Neuron (in vitro differentiated cells): ENCODE data around the gene YTHDF2.
"Not testable (repeated sequence)": the region's sequence is repeated elsewhere in the genome, so short reads cannot be mapped to it uniquely, and the experiment has no call there.

Experiments
- H2AFZ ChIP-seq: one replicate; pipeline ENCODE4 v1.6.1; 2013; ENCODE audit warnings: low read depth, mild to moderate bottlenecking, inconsistent platforms, low read length, moderate library complexity
- H3K27me3 ChIP-seq: one replicate; pipeline ENCODE4 v1.6.1; 2013; ENCODE audit warnings: low read length; ENCODE audit not compliant: insufficient read depth
- H3K36me3 ChIP-seq: one replicate; pipeline ENCODE4 v1.6.1; 2013; ENCODE audit warnings: low read length; ENCODE audit not compliant: insufficient read depth
- H3K4me1 ChIP-seq: one replicate; pipeline ENCODE4 v1.6.1; 2013; ENCODE audit warnings: low read length; ENCODE audit not compliant: insufficient read depth
- H3K4me3 ChIP-seq: 2 replicates; pipeline ENCODE4 v1.5.1; 2013; ENCODE audit warnings: mild to moderate bottlenecking, low read length, moderate library complexity
- H3K9me3 ChIP-seq: one replicate; pipeline ENCODE4 v1.6.1; 2013; ENCODE audit warnings: low read length

The YTHDF2 gene

DNA sequence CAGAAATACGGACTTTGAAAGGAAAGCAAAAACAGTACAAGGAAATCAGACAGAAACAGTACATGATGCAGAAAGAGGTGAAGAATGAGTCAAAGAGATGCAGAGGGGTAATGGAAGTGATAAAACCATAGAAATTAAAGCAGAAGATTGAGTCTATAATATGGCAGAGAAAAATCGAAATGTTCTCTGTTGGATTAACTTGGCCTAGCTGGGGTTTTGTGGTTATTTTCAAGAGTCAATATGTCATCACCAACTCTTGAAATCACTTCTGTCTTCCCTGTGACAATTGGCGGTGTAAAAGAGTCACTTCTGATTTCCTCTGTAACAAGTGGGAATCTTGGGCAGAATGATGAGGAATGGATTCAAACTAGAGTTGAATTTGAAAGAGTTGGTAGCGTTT is 7.4 kb downstream of the YTHDF2 start:
- Histone ChIP-seq H2AFZ (no peak overlapping the region), H3K4me3 (no peak overlapping the region), H3K4me1 (peaks cover 25% of the 10 kb centered on the region), H3K36me3 (peaks cover 85% of the 10 kb centered on the region), H3K27me3 (no peaks in the 10 kb centered on the region), H3K9me3 (peaks cover 6% of the 10 kb centered on the region)

DNA sequence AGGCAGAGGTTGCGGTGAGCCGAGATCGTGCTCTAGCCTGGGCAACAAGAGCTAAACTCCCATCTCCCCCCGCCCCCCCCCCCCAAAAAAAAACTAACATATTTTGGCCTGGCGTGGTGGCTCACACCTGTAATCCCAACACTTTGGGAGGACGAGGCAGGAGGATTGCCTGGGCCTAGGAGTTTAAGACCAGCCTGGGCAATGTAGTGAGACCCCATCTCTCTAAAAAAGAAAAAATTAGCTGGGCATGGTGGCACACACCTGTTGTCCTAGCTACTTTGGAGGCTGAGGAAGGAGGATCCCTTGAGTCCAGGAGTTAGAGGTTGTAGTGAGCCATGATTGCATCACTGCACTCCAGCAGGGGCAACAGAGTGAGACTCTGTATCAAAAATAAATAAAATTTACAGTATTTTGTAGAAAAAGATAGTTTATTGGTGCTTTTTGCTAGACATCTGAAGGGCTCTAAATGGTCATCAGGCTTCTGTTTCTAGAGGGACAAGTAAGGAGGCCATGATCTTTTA is 9.0 kb downstream of the YTHDF2 start:
- Histone ChIP-seq H2AFZ (no peak overlapping the region), H3K4me1 (peaks cover 18% of the 10 kb centered on the region), H3K9me3 (peaks cover 6% of the 10 kb centered on the region), H3K36me3 (peaks cover 82% of the 10 kb centered on the region), H3K4me3 (no peak overlapping the region), H3K27me3 (no peaks in the 10 kb centered on the region)

DNA sequence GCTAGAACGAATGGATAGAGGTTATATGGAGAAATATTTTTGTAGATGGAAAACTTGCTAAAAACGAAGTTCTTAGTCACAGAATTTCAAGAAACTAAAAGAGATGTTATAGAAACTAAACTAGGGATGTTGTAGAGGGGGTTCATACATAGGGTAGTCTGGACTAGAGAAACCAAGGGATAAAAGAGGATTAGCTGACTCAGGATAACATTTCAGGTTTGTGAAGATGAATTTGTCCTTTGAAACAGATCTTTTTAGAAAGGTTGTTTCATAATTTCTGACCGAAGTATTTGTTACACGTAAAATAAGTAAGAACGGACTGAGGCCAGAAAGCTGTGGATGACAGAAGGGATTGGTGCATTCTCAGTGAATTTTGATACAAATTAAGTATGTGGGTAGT is 13.6 kb downstream of the YTHDF2 start:
- no peak overlapping the region for H2AFZ ChIP-seq
- no peaks in the 10 kb centered on the region for H3K27me3 ChIP-seq
- no peak overlapping the region for H3K4me3 ChIP-seq
- H3K9me3 ChIP-seq, result peaks cover 3% of the 10 kb centered on the region
- H3K36me3 ChIP-seq, result peaks cover 73% of the 10 kb centered on the region
- H3K4me1 ChIP-seq, result peaks cover 13% of the 10 kb centered on the region

DNA sequence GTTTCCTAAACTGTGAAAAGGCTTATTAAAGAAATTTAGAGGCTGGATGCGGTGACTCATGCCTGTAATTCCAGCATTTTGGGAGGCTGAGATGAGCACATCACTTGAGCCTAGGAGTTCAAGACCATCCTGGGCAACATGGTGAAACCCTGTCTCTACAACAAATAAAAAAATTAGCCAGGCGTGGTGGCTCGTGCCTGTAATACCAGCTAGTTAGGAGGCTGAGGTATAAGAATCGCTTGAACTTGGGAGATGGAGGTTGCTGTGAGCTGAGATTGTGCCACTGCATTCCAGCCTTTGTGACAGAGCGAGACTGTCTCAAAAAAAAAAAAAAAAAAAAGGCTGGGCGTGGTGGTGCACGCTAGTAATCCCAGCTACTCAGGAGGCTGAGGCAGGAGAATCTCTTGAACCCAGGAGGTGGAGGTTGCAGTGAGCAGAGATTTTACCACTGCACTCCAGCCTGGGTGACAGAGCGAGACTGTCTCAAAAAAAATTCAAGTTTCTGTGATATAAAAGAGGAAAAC is 14.1 kb downstream of the YTHDF2 start:
- peaks cover 75% of the 10 kb centered on the region for H3K36me3 ChIP-seq
- H3K4me1 ChIP-seq, result peaks cover 18% of the 10 kb centered on the region
- H3K27me3 ChIP-seq, result not testable (repeated sequence)

DNA sequence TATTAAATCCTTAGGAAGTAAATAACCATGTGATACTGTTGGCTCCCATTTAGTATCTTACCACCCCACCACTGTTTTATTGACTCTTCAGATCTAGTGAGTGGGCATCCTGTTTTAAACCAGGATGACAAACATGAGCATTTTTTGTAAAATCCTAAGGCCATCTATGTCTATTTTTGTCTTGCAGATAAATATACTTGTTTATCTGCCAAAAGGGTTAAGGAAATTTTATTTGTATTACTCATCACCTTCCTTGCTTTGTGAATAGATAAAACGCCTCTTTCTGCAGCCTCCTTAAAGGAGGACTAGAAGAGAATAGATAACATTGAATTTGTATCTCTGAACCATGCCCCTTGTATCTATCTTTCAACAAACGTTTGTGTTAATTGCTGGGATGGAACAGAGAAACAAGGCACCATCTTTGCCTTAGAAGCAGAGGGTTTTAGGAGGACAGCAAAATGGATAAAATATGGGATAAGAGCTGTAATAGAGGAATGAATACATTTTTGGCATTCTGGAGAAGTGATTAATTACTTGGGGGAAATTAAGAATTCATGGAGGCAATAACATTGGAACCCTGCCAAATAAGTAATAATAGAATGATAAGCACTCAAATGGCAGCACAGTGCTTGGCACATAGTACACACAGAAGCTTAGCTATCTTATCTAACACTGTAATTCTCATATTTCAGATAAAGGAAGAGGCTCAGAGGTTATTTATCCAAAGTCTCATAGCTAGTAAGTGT is 14.7 kb downstream of the YTHDF2 start:
- H3K27me3 ChIP-seq, result no peaks in the 10 kb centered on the region
- peaks cover 3% of the 10 kb centered on the region for H3K9me3 ChIP-seq
- H3K4me3 ChIP-seq, result no peak overlapping the region
- no peak overlapping the region for H2AFZ ChIP-seq
- H3K36me3 ChIP-seq, result peaks cover 70% of the 10 kb centered on the region
- H3K4me1 ChIP-seq, result peaks cover 21% of the 10 kb centered on the region

More for the DNA sequence above, 14.1 kb downstream of the YTHDF2 start:
- H3K9me3 ChIP-seq, H3K4me3 ChIP-seq, H2AFZ ChIP-seq: not testable (repeated sequence)

DNA sequence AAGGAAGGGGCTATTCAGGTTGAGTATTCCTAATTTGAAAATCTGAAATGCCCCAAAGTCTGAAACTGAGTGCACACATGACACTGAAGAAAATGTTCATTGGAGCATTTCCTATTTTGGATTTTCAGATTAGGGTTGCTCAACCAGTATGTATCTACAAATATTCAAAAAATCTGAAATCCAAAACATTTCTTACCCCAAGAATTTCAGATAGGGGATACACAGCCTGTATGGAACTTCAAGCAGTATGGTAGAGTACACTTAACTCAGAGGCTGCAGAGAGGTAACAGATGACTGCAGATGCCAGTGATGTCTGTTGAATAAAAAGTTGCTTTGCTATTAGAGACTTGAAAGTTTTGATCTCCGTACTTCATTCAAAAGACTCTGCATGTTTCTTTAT is 19.0 kb downstream of the YTHDF2 start:
- H3K36me3 ChIP-seq, result peaks cover 76% of the 10 kb centered on the region
- peaks cover 2% of the 10 kb centered on the region for H3K9me3 ChIP-seq
- no peak overlapping the region for H3K4me3 ChIP-seq
- peaks cover 25% of the 10 kb centered on the region for H3K4me1 ChIP-seq
- H3K27me3 ChIP-seq, result no peaks in the 10 kb centered on the region
- no peak overlapping the region for H2AFZ ChIP-seq

DNA sequence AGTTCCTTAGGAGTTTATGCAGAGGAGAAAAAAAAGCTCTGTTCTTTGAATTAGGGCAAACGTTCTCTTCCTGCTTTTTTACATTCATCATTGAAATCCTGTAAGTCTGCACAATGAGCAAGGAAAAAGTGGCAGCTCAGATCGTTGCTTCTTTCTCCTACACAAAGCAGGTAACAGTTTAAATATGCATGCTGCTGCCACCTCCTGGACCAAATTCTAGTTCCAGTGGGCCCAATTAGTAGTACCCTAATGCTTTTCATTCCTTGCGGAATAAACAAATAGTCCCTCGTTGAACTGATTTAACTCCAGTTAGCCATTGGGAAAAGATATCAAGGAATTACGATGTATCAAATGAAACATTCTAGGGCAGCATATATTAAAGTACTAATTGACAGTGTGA is 20.1 kb downstream of the YTHDF2 start:
- H3K27me3 ChIP-seq, result no peaks in the 10 kb centered on the region
- no peak overlapping the region for H3K4me3 ChIP-seq
- peaks cover 78% of the 10 kb centered on the region for H3K36me3 ChIP-seq
- H2AFZ ChIP-seq, result no peak overlapping the region
- H3K9me3 ChIP-seq, result peaks cover 2% of the 10 kb centered on the region
- H3K4me1 ChIP-seq, result peaks cover 24% of the 10 kb centered on the region

DNA sequence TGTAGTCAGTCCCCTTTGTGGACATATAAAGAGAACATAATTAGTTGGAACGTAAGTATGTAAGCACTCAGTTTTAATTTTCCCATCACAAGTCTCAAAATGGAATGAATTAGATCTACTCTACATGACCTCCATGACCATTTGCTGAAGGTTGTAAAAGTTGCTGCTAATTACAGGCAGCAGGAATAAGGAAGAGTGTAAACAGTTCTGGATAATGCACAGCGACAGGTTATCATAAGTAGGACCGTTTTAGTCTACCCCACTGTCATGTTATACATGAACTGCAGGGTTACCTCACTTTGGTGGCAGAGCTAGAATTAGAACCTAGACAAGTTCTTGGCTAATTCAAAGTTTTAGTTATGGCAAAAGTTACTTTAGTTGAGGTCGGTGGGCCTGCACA is 21.7 kb downstream of the YTHDF2 start:
- peaks cover 70% of the 10 kb centered on the region for H3K36me3 ChIP-seq
- no peak overlapping the region for H3K4me3 ChIP-seq
- H3K4me1 ChIP-seq, result peaks cover 24% of the 10 kb centered on the region
- peaks cover 2% of the 10 kb centered on the region for H3K9me3 ChIP-seq
- no peaks in the 10 kb centered on the region for H3K27me3 ChIP-seq
- no peak overlapping the region for H2AFZ ChIP-seq

DNA sequence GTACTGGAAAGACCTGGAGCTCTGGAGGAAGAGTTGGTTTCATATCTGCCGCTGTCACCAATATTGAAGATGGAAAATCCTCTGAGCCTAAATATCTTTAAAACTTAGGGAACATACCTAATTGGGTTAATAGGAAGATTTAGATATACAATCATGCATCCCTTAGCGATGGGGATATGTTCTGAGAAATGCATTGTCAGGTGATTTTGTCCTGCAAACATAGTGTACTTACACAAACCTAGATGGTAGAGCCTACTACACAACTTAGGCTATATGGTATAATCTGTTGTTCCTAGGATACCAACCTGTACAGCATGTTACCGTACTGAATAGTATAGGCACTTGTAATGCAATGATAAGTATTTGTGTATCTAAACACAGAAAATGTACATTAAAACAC is 22.5 kb downstream of the YTHDF2 start:
- H3K36me3 ChIP-seq, result peaks cover 64% of the 10 kb centered on the region
- H3K4me3 ChIP-seq, result no peak overlapping the region
- H3K4me1 ChIP-seq, result peaks cover 24% of the 10 kb centered on the region
- H3K27me3 ChIP-seq, result no peaks in the 10 kb centered on the region
- no peak overlapping the region for H2AFZ ChIP-seq
- H3K9me3 ChIP-seq, result peaks cover 2% of the 10 kb centered on the region

DNA sequence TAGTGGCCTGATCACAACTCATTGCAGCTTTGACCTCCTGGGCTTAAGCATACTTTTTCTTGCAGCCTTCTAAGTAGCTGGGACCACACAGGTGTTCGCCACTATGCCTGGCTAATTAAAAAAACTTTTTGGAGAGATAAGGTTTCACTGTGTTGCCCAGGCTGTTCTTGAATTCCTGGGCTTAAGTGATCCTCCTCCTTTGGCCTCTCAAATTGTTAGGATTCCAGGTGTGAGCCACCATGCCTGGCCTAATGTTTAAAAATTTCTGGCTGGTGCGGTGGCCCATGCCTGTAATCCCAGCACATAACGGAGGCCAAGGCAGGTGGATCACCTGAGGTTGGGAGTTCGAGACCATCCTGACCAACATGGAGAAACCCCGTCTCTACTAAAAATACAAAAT is 24.4 kb downstream of the YTHDF2 start:
- Histone ChIP-seq H2AFZ (no peak overlapping the region), H3K36me3 (peaks cover 70% of the 10 kb centered on the region), H3K9me3 (peaks cover 2% of the 10 kb centered on the region), H3K4me3 (no peak overlapping the region), H3K4me1 (peaks cover 7% of the 10 kb centered on the region), H3K27me3 (no peaks in the 10 kb centered on the region)

DNA sequence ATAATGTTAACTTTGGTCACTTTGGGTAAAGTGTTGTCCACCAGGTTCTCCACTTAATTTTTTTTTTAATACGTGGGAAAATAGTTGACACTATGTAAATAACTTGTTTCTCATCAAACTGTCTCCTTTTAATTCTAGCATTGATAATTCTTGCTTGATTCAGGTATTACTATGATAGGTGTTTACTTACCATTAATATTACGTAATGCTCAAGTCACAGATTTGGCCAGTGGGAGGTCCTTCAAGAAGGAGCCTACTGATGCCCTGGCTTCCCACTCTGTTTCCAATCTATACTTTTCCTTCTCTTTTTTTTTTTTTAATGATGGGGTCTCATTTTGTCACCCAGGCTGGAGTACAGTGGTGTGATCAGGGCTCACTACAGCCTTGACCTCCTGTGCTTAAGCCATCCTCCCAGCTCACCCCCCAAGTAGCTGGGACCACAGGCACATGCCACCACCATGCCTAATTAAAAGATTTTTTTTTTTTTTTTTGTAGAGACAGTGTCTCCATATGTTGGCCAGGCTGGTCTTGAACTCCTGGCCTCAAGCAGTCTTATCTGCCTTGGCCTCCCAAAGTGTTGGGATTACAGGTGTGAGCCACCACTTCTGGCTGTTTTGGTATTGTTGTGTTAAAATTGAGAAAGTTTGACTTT is 29.9 kb downstream of the YTHDF2 start:
- peaks cover 60% of the 10 kb centered on the region for H3K36me3 ChIP-seq
- H3K9me3 ChIP-seq, result no peaks in the 10 kb centered on the region
- no peaks in the 10 kb centered on the region for H3K27me3 ChIP-seq
- H3K4me3 ChIP-seq, result no peak overlapping the region
- no peak overlapping the region for H2AFZ ChIP-seq
- no peaks in the 10 kb centered on the region for H3K4me1 ChIP-seq

DNA sequence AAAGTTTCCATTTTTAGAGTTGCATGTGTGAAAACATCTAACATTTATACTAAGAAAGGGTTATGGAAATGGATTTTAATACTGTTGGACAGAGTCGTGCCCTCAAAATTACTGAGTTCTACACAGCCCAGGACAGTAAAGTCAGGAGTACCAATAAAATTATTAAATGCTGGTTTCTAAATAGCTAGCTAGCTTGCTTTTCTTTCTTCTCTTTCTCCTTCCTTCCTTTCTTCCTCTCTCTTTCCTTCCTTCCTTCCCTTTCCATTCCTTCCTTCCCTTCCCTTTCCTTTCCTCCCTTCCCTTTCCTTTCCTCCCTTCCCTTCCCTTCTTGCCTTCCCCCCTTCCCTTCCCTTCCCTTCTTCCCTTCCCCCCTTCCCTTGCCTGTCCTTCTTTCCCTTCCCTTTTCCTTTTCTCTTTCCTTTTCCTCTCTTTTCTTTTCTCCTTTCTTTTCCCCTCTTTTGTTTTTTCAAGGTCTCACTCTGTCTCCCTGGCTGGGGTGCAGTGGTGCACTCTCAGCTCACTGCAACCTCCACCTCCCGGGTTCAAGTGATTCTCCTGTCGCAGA is 33.9 kb downstream of the YTHDF2 start:
- Histone ChIP-seq H3K9me3 (no peaks in the 10 kb centered on the region), H3K4me1 (no peaks in the 10 kb centered on the region), H3K27me3 (no peaks in the 10 kb centered on the region), H3K36me3 (peaks cover 61% of the 10 kb centered on the region), H2AFZ (no peak overlapping the region), H3K4me3 (no peak overlapping the region)

DNA sequence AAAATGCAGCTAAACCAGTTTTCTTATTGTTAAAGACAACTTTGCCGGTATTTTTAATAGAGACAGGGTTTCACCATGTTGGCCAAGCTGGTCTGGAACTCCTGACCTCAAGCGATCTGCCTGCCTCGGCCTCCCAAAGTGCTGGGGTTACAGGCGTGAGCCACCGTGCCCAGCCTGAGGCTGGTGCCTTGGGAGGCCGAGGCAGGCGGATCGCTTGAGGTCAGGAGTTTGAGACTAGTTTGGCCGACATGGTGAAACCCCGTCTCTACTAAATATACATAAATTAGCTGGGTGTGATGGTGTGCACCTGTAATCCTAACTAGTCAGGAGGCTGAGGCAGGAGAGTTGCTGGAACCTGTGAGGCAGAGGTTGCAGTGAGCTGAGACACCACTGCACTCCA is 35.2 kb downstream of the YTHDF2 start:
- H3K4me1 ChIP-seq, H2AFZ ChIP-seq, H3K9me3 ChIP-seq, H3K27me3 ChIP-seq, H3K4me3 ChIP-seq: not testable (repeated sequence)
- peaks cover 50% of the 10 kb centered on the region for H3K36me3 ChIP-seq
